Type B pancreatic cell (in vitro differentiated cells): ENCODE results near the gene ADAMTSL3. TPM values are rescaled to one million over a fixed set of nuclear protein-coding genes. Genes with fewer than 3 reads are reported as not detected.

Experiments
- DNase-seq: peaks from one replicate; pipeline ENCODE4 v3.0.0; 2021; ENCODE audit warnings: mixed read lengths; ENCODE audit not compliant: unreplicated experiment; ENCODE audit errors: extremely low spot score
- H3K27ac Mint-ChIP-seq: 2 replicates; pipeline ENCODE4 v1.8.0; 2021; ENCODE audit warnings: mild to moderate bottlenecking, mixed read lengths
- H3K27me3 Mint-ChIP-seq: 2 replicates; pipeline ENCODE4 v1.8.0; 2021; ENCODE audit warnings: mixed read lengths
- H3K36me3 Mint-ChIP-seq: 2 replicates; pipeline ENCODE4 v1.8.0; 2021; ENCODE audit warnings: mixed read lengths
- H3K4me1 Mint-ChIP-seq: one replicate; pipeline ENCODE4 v1.8.0; 2021; ENCODE audit warnings: mixed read lengths; ENCODE audit not compliant: unreplicated experiment
- H3K4me3 Mint-ChIP-seq: 2 replicates; pipeline ENCODE4 v1.8.0; 2021; ENCODE audit warnings: mild to moderate bottlenecking, mixed read lengths
- H3K9me3 Mint-ChIP-seq: 2 replicates; pipeline ENCODE4 v1.8.0; 2021; ENCODE audit warnings: mixed read lengths
- total RNA-seq: library from RNA; stranded (reverse); gene quantifications from 2 replicates; pipeline ENCODE4 v1.2.1, GENCODE V29; 2021; ENCODE audit warnings: low replicate concordance
- TF ChIP-seq, protein P1 (sequence below): fragments of 200-600 bp; sonication (generic); conservative IDR thresholded peaks from 2 replicates; pipeline ENCODE4 v1.5.0; 2021; ENCODE audit warnings: antibody characterized with exemption, mild to moderate bottlenecking

ADAMTSL3 gene
- total RNA-seq, 1 donor from 2014 or later = 1.9 TPM

DNA sequence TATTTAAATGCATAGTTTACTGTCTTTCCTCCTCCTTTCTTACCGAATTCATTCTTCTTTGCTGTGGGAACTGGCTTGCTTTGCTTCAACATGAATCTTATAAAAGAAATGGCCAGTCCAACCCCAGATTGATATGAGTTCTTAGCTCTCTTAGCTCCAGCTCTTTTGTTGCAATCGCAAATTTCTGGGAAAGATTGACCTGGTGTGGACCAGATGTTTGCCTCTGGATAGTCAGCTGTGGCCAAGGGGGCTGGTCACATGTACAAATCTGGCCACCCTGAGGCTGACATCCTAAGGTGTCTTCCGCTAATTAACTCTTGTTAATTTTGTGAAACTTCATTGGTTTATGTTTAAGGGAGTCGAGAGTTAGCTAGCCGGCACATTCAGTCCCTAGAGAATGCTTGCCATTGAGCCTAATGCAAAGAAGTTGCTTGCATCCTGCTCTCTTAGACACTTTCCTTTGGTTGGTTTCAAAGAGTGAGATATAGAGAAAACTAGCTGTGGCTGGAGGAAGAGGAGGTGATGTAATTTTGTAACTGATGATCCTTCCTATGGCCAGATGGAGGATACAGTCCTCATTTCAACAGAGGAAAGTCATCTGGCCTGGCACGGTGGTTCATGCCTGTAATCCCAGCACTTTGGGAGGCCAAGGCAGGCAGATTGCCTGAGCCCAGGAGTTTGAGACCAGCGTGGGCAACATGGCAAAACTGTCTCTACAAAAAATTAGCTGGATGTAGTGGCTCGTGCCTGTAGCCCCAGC, 162.4 kb downstream of the ADAMTSL3 start:
- Mint-ChIP-seq H3K36me3 (no peaks in the 10 kb centered on the region), H3K4me3 (no peak overlapping the region), H3K27ac (no peak overlapping the region), H3K4me1 (no peaks in the 10 kb centered on the region), H3K27me3 (peaks cover 8% of the 10 kb centered on the region), H3K9me3 (no peaks in the 10 kb centered on the region)
- DNase-seq = no peak
- TF ChIP-seq, protein P1, sequence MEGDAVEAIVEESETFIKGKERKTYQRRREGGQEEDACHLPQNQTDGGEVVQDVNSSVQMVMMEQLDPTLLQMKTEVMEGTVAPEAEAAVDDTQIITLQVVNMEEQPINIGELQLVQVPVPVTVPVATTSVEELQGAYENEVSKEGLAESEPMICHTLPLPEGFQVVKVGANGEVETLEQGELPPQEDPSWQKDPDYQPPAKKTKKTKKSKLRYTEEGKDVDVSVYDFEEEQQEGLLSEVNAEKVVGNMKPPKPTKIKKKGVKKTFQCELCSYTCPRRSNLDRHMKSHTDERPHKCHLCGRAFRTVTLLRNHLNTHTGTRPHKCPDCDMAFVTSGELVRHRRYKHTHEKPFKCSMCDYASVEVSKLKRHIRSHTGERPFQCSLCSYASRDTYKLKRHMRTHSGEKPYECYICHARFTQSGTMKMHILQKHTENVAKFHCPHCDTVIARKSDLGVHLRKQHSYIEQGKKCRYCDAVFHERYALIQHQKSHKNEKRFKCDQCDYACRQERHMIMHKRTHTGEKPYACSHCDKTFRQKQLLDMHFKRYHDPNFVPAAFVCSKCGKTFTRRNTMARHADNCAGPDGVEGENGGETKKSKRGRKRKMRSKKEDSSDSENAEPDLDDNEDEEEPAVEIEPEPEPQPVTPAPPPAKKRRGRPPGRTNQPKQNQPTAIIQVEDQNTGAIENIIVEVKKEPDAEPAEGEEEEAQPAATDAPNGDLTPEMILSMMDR = no peak

DNA sequence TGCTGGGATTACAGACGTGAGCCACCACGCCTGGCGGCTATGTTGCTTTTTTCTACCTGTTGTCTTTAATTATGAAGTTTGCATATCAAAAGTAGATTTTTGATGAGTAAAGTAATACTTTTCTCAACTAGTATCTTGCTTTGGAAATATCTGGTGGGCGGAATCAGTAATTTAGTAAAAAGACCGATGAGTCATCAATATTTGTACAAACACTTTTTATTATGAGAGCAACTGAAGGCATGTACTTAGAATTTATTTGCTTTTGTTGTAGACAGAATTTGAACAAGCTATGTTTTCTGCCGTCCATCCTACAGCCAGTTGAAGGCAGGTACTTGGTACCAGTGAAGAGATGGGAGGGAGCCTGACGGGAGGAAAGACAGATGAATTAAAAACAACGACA, 164.7 kb downstream of the ADAMTSL3 start:
- TF ChIP-seq, protein P1 = no peak
- no peak overlapping the region for H3K27ac Mint-ChIP-seq
- no peaks in the 10 kb centered on the region for H3K9me3 Mint-ChIP-seq
- no peaks in the 10 kb centered on the region for H3K36me3 Mint-ChIP-seq
- H3K27me3 Mint-ChIP-seq = peaks cover 3% of the 10 kb centered on the region
- H3K4me3 Mint-ChIP-seq = no peak overlapping the region
- no peaks in the 10 kb centered on the region for H3K4me1 Mint-ChIP-seq
- no peak for DNase-seq

DNA sequence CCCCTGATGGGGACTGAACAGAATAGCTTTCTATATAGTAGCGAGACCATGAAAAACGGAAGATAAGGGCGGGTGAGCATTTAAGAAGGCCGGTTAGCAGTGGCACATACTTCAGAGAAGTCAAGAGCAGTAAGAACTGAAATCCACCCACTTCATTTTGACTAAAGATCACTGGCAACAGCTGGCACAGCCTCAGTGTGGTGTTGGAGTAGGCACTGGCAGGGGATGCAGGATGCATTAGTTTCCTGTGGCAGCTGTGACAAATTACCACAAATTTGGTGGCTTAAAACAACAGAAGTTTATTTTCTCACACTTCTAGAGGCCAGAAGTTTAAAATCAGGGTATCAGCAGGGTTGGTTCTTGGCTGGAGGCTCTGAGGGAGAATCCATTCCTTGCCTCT, 176.5 kb downstream of the ADAMTSL3 start:
- TF ChIP-seq, protein P1 = no peak
- no peak overlapping the region for H3K4me3 Mint-ChIP-seq
- peaks cover 20% of the 10 kb centered on the region for H3K27me3 Mint-ChIP-seq
- H3K9me3 Mint-ChIP-seq = peaks cover 7% of the 10 kb centered on the region
- no peaks in the 10 kb centered on the region for H3K36me3 Mint-ChIP-seq
- DNase-seq = no peak
- no peak overlapping the region for H3K27ac Mint-ChIP-seq
- H3K4me1 Mint-ChIP-seq = peaks cover under 1% of the 10 kb centered on the region

DNA sequence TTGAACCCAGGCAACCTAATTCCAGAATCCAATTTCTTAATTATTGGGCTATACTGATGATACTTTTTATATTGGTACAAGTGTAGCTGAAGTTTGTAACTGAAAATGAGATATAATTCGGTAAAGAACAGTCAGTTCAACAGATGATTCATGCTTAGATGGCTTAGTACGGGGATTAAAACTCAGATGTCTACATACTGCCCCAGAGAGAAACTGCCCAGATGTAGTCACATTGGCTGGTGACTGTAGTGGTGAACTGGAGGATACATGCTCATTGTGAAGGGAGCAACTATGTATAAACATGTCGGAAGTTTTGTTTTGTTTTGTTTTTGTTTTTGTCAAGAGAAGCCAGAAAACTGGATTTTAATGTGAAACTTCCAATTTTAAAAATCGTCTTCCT, 179.6 kb downstream of the ADAMTSL3 start:
- Mint-ChIP-seq H3K4me3 (no peak overlapping the region), H3K36me3 (no peaks in the 10 kb centered on the region), H3K4me1 (peaks cover 4% of the 10 kb centered on the region), H3K27ac (no peak overlapping the region), H3K27me3 (peaks cover 20% of the 10 kb centered on the region), H3K9me3 (no peaks in the 10 kb centered on the region)
- TF ChIP-seq, protein P1 = no peak
- DNase-seq = no peak

DNA sequence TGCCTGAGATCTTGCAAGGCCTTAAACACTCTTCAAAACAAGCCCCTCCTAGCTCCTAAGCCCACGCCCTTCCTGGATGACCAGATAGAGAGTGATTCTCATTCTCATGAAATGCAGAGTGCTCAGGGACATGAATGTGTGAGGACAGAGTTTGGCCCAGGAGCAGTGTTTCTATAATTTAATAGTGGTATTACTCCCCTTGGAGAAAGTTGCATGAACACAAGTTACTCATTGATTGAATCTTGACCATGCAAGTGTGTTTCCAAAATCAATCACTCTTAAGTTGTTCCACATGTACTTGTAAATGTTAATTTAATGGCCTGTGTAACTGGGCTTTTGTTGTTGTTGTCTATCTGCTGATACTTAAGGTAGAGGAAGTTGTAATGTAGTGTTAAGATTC, 181.6 kb downstream of the ADAMTSL3 start:
- Mint-ChIP-seq H3K9me3 (no peaks in the 10 kb centered on the region), H3K4me1 (peaks cover 4% of the 10 kb centered on the region), H3K27ac (no peak overlapping the region), H3K36me3 (no peaks in the 10 kb centered on the region), H3K27me3 (peaks cover 22% of the 10 kb centered on the region), H3K4me3 (no peak overlapping the region)
- DNase-seq = no peak
- TF ChIP-seq, protein P1 = no peak
